GM21526 (cell line): ENCODE data around the gene ICA1.
"Not testable (repeated sequence)": the region's sequence is repeated elsewhere in the genome, so short reads cannot be mapped to it uniquely, and the experiment has no call there.

Experiments
- ATAC-seq: cut with Tn5 transposase; IDR thresholded peaks from one replicate; pipeline ENCODE4 v1.9.1; 2021; ENCODE audit warnings: moderate library complexity; ENCODE audit not compliant: unreplicated experiment, low FRiP score

ICA1 gene

DNA sequence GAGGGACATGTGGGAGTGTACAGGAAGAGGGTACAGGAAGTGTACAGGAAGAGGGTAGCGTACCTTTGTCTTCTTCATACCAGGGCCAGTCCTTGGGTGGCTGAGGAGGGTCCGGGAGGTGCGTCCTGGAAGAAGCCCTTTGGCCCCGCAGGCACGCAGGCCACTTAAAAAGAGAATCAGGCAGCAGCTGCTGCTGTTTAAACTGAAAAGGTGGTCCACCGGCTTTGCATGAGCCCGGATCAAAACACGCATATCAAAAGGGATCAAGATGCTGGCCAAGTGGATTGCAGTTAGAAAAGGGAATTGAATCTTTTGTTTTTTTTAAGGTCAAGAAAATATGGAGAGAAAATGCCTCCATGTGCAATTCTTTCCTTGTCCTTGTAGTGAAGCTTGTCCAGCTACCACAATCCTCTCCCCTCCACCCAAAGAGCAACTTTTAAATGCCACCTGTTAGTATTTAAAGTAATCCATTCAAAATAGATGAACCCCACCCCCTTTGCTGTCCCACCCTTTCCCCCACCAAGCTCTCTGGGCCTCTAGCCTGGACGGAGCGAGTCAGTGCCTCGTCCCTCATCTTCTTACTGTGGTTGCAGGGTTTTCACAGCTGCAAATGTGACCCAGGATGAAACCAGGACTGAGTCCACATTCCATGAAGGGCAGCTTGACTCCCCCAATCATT lies 150.5 kb downstream of the ICA1 start:
- ATAC-seq = no peak

DNA sequence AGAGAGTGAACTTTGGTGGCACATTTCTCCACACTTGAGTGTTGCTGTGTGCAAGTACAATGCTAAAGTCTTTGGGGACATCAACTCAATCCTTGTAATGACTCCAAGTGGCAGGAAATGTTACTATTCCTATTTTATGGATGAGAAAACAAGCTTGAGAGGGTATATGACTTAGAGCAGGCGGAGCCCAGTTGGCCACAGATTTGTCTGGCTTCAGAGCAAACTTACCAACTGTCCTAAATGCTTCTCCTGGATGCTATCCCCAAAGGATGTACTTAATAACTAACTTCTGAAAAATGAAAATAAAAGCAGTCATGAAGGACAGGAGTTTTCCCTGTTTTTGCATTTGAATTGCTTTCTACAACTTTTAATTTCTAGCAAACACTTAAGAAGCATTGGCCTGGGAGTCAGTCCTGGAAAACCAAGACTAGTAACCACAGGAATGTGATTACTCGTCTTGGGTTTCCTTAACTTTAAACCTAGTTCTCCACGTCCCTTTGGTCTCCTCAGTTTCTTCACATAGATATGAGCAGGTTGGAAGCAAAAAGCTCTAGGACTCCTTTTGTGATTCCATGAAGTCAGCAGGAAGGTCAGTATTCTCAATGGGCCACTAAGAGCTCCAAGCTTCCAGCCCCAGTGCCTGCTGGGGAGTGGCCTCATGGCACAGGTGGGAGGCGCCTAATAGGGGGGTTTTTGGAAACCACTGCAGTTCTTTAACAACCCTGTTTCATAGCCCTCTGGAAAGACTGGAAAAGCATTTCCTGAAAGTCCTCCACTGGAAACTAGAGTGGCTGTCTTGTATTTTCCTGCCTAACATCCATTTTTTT lies 152.6 kb downstream of the ICA1 start:
- no peak for ATAC-seq

- ATAC-seq = no peak
Observed at GRCh38 chr7:8105449-8106095, 156.4 kb downstream of the ICA1 start.

- no peak for ATAC-seq
Observed at GRCh38 chr7:8103282-8103681, 158.7 kb downstream of the ICA1 start.

DNA sequence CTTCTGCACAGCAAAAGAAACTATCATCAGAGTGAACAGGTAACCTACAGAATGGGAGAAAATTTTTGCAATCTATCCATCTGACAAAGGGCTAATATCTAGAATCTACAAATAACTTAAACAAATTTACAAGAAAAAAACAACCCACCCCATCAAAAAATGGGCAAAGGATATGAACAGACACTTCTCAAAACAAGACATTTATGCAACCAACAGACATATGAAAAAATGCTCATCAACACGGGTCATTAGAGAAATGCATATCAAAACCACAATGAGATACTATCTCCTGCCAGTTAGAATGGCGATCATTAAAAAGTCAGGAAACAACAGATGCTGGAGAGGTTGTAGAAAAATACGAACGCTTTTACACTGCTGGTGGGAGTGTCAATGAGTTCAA lies 160.7 kb downstream of the ICA1 start:
- not testable (repeated sequence) for ATAC-seq

- no peak for ATAC-seq
Observed at GRCh38 chr7:8094164-8095140, 167.5 kb downstream of the ICA1 start.

- no peak for ATAC-seq
Observed at GRCh38 chr7:8092140-8092539, 169.8 kb downstream of the ICA1 start.

GRCh38 chr7:8089036-8089780 lies 172.8 kb downstream of the ICA1 start:
- ATAC-seq = no peak

DNA sequence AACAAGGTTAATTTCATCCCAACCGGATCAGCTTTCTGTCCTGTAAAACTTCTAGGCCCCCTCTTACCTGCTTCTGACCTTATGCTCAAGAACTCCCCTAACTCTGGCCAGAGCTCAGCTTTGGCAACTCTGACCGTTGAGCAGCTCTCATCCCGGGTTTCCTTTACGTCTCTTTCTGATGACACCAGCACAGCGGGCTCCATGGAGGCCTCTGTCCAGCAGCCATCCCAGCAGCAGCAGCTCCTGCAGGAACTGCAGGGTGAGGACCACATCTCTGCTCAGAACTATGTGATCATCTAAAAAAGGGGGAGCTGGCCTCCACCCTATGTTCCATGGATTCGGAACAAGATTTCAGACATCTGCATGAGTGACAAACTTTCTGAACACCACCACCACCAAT lies 175.7 kb downstream of the ICA1 start:
- ATAC-seq = no peak

DNA sequence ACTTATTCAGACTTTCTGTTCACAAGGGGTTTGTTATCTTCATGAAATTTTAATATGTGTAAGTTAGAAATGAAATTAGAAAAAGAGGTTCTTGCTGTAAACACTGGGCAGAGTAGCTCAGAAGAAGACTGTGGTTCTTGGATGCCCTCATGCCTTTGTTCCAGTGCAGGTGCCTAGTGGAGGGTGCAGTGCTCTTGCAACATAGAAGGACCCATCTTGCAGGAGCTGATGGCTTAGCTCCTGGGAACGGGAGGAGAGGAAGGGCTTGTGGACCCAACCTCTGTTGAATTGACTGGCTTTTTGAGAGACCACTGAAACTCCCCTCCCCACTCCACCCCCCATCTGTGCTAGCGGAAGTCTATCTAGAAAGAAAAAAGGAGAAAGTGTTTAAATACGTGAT lies 176.5 kb downstream of the ICA1 start:
- no peak for ATAC-seq

DNA sequence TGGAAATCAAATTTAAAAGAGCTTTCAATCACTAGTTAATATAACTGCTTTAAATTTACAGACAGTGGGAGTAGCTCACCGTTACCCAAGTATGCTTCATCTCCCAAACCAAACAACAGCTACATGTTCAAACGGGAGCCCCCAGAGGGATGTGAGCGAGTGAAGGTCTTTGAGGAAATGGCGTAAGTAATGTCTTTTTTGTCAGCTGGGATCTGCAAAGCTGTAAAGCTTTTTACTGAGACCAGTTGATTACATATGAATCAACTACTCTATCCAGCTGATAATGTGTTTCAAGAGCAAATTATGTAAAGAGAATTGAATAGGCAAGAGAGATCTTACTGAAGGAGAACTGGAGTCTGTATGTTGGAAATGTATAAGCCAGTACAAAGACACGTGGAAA lies 177.1 kb downstream of the ICA1 start:
- no peak for ATAC-seq

DNA sequence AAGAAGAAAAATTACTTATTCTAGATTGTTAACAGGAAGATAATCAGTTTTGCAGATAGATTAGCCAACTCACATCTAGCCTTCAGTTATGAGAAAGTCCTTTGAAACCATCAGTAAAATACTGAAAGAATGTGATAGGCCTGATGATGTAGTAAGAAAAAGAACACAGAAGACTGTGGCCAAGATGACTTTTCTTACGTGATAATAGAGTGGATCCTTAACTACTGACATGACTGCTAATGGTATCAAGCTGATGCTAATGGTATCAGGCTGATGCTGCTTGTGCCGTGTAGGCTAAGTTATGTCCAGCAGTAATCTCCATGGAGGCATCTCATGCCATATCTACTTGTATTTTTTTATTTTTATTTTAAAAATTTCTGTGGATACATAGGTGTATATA lies 179.2 kb downstream of the ICA1 start:
- ATAC-seq = no peak

- no peak for ATAC-seq
Observed at GRCh38 chr7:8078418-8078817, 183.5 kb downstream of the ICA1 start.

DNA sequence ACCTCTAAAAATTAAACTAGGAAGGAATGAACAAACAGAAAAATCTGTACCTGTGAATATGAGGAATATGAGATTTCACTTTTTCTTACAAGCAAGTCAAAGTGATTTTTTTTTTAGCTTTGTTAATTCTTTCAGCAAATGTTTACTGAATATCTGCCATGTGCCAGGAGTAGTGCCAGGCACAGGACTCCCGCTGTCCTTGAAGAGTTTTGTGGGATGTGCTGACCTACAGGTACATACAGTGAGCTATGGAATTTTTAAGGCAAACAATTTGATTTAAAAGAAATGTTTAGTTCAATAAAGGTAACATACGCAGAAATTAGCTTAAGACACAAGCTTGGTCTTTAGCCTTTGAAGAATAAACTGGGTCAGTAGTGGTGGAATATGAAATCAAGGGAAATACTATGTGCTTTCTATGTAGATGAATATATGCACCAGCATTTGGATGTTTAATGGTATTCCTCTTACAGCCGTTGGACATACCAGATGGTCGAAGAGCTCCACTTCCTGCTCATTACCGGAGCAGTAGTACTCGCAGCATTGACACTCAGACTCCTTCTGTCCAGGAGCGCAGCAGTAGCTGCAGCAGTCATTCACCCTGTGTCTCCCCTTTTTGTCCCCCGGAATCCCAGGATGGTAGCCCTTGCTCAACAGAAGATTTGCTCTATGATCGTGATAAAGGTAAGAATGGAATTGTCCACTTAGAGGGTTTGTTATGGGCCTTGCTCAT lies 191.4 kb downstream of the ICA1 start:
- no peak for ATAC-seq

GRCh38 chr7:8068892-8069686 lies 192.9 kb downstream of the ICA1 start:
- ATAC-seq = no peak

DNA sequence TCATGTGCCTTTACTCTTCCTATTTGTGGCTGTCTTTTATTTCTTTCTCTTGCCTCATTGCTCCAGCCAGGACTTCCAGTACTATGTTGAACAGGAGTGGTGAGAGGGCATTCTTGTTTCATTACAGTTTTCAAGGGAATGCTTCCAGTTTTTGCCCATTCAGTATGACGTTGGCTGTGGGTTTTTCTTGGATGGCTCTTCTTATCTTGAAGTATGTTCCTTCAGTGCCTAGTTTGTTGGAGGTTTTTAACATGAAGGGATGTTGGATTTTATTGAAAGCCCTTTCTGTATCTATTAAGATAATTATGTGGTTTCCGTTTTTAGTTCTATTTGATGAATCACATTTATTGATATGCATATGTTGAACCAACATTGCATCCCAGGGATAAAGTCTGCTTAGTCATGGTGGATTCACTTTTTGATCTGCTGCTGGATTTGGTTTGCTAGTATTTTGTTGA lies 196.6 kb downstream of the ICA1 start:
- no peak for ATAC-seq

DNA sequence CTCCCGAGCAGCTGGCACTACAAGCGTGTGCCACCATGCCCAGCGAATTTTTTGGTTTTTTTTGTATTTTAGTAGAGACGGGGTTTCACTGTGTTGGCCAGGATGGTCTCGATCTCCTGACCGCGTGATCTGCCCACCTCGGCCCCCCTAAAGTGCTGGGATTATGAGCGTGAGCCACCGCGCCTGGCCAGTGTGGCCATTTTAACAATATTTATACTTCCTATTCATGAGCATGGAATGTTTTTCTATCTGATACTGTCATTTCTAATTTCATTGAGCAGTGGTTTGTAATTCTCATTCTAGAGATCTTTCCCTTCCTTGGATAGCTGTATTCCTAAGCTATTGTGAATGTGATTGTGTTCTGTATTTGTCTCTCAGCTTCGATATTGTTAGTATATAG lies 197.1 kb downstream of the ICA1 start:
- no peak for ATAC-seq

DNA sequence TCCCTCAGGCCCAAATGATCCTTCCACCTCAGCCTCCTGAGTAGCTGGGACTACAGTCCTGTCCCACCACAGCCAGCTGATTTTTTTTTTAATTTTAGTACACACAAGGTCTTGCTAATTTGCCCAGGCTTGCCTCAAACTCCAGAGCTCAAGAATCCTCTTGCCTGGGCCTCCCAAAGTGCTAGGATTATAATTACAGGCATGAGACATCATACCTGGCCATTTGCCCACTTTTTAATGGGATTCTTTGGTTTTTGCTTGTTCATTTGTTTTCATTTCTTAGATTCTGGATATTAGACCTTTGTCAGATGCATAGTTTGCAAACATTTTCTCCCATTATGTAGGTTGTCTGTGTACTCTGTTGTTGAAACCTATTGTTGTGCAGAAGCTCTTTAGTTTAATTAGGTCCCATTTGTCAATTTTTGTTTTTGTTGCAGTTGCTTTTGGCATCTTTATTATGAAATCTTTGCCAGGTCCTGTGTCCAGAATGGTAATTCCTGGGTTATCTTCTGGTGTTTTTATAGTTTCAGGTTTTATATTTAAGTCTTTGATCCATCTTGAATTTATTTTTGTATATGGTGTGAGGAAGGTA lies 198.2 kb downstream of the ICA1 start:
- ATAC-seq = no peak
